Activated T-helper 1 cell treated with Interleukin-2 at 50 U/mL for 16 hours (primary cell): ENCODE data around the gene CACNB2.

ENCODE experiments used
- DNase-seq: peaks from one replicate; pipeline ENCODE4 v3.0.0-alpha.2; 2020; ENCODE audit warnings: low read depth

The CACNB2 gene

DNA sequence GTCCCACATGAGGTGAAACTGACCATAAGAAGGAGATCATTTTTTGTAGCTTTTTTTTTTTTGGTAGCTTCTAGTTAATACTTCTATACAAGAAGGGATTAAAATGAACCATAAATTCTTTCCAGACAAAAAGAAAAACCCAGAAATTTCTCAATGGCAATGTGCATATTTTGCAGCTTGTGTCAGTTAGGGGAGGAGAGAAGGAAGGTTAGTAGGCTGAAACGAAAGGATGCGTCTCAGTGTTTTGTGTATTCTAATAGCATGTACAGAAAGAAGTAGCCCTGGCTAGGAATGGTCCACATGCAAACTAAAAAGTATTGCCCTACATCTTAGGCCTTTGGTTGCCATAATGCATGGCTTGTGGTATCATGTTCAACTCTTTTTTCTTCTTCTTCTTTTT lies 90.6 kb downstream of the CACNB2 start:
- no peak for DNase-seq

DNA sequence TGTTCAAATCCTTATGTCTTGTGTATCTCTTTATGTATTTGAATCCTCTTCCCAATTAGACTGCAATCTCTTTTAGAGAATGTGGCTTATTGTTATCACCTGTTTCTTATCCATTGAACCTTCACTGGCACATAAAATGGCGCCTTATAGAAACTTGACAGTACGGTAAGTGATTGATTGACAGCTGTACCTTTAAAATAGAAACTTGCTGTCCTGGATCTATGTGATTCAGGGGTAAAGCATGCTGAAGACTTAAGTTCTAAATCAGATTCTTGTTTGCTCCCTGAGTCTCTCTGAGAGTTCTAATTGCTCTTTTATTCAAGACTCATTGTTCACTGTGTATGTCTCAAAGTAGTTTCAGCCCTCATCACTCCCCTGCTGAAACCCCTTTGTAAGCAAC lies 91.3 kb downstream of the CACNB2 start:
- DNase-seq: no peak

DNA sequence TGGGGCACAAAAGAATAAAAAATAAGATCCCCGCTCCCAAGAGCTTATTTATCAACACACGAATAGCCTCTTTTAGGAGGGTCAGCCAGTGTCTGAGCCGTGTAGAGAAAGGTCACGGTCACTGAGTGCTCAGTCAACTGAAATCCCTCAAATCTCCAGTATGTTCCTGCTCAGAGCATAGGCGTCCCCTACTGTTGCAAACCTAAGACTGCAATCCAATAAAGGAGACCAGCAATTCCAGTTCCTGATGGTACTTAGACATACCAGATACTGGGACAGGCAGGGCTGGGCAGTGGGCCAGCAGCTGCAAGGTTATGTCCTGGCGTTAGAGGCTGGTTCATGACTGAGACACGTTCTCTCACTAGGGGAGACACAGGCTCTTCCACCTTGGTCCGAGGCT lies 93.6 kb downstream of the CACNB2 start:
- no peak for DNase-seq

DNA sequence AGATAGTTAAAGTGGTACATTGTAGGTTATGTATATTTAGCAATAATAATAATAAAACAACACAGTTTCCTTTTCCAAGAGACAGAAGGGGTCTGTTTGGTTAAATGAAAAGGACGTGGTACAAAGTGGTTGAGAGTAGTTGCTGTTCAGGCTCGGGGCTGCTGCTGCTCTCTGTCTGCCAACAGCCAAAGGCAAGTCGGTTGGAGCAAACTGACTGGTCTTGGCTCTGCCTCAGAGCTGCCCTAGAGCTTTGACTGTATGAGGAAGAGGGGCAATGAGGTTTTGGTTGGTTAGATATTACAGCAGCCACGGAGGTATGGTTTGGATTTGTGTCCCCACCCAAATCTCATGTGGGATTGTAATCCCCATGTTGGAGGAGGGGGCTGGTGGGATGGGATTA lies 95.3 kb downstream of the CACNB2 start:
- DNase-seq: no peak

DNA sequence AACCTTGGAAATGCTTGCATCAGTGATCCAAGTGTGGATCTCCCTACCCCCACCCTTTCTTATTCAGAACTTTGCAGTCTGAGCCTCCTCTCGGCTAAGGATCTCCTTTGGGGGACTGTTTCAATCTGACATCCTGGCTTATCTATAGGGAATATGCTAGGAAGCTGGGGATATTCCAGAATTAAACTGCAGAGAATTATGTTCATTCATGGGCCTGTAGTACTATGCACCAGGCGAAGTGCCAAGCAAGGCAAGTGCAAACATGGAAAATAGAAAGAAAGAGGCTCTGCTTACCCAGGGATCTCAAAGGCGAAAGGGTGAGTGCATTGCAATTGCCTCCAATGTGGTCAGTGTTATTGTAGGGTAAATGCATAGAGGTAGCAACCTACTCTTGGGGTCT lies 96.5 kb downstream of the CACNB2 start:
- no peak for DNase-seq

DNA sequence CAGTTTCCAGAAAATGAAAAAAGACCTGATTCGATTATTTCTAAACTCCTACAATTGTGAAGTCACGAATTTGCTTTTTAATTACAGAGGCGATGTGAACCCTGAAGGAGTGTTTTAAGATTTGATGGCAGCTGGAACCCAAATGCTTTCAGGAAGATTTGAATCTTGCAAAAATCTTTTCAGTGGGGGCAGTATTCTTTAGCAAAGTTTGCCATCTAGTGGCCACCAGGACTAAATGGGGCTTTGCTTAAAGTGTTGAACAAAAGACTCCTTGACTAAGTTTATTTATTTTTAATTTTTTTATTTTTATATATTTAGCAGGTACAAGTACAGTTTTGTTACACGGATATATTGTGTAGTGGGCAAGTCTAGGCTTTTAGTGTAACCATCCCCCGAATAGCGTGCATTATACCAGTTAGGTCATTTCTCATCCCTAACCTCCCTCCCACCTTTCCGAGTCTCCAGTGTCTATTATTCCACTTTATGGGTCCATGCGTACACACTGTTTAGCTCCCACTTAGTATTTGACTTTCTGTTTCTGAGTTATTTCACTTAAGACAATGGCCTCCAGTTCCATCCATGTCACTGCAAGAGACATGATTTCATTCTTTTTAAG lies 98.8 kb downstream of the CACNB2 start:
- no peak for DNase-seq

DNA sequence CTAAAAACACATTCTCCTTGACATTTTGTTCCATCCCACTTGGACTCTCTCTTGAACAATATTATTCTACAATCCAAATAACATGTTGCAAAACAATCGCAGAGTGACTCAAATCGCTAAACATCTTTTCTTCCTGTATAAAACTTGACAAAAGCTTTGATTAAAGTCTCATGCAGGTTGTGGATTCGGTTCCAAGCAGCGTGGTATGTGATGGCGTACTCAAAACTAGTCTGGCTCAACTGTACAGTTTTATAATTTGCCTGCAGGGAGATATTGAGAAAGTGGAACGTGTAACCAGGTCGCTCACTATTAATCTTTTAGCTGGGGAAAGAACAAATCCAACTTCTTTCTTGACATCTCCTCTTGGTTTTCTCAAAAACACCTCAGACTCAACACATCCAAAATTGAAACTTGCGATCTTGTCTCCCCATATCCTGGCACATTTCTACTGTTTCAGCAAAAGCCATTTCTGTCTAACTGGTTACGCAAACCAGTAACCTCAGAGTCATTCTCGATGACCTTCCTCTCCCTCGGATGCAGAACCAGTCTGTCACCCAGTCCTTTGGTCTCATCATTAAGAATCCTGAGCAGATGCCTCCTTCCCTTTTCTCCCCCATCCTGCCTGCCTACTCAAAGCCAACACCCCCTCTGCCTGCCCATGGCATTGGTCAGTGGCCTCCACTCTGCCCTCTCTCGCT lies 100.1 kb downstream of the CACNB2 start:
- DNase-seq: no peak

DNA sequence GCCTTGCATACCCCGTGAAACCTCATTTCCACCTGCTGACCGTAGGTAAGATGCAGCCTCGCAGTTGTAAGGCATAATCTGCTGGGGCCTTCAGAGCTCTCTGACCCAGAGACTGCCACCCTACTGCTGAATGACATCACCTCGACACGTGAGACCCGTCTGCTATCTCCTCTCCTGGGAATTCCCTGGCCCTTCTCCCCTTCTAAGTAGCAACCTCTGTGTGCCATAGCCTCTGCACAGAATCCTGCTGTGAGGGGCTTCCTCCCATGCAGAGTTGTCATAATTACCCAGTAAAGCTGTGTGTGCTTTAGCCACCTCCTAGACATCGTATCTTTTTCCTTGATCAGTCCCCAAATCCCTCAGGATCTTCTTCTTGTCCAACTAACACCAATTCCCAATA lies 106.7 kb downstream of the CACNB2 start:
- no peak for DNase-seq

DNA sequence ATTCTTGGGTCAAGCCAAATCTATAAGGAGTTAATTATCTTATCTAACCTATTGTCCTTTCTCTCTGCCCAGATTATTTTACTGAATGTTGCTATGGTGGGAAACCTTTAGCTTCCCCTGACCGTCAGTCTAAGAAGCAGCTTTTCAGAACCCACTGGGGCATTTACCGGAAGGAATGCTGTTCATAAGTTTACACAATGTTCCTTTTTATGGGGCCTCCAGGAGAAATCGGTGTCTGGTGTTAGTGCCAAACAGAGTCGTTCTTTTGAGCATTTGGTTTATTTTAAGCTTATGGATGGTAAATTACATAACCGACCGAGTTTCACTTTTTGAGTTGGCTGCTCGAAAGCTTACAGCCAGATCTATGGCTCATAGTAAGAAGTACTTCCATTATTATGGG lies 111.9 kb downstream of the CACNB2 start:
- DNase-seq: no peak

DNA sequence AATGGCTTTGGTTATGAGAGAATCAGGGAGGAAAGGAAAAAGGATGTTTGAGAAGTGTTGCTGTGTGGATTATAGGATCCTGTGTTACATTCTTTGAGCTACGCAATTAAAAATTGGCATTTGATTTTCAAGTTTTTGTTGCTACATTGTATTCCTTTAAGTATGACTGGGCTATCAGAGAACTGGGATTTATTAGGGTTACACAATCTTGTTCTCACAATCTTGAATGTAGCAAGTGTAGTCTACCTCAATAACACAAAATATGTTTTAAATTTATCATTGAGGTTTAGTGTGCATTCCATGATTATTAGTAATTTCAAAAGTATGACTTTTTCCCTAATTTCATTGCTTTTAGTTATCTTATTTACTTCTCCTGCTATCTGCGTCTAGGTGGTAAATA lies 113.9 kb downstream of the CACNB2 start:
- no peak for DNase-seq

DNA sequence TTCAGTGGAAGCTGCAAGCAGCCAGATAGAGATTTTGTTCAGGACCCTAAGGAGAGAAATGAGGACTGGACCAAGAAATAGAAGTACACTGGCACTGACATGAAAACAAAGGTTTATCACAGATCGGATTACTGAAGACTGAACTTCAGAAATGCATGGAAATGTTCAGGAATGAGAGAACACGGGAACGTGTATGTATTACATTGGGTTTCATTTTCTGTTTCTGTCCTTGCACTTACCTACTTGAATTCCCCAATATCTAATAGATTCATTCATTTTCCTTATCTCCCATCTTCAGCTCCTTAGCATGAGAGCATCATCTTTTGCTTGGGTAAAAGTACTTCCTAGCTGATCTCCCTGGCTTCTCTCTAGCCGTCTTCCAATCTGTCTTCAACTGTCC lies 114.5 kb downstream of the CACNB2 start:
- DNase-seq: no peak

DNA sequence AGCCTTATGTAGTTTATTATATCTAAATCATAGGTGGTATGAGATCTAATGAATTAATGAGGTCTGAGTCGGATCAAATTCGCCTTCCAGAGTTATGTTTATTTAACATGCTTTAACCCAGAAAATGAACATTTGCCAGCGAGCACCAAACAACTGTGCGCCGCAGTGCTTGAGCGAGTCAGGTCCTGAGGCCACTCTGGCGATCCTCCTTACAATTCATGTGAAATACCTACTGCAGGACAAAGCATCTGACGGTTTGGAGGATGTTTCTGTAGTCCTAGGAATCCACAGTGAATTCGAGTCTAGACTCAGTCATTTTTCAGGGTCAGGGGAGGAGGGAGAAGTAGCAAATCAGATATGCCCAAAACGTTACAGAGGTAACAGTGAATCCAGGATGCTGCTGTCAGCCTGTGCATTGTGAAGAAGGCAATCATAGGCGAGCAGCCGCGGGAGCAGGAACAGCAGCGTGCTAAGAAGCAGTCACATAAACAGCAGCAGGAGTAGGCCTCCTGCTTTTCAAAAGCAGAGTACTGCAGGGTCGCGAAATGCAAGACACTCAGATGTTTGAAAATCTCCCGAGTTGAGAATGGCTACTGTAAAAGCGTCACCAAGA lies 120.2 kb downstream of the CACNB2 start:
- no peak for DNase-seq

DNA sequence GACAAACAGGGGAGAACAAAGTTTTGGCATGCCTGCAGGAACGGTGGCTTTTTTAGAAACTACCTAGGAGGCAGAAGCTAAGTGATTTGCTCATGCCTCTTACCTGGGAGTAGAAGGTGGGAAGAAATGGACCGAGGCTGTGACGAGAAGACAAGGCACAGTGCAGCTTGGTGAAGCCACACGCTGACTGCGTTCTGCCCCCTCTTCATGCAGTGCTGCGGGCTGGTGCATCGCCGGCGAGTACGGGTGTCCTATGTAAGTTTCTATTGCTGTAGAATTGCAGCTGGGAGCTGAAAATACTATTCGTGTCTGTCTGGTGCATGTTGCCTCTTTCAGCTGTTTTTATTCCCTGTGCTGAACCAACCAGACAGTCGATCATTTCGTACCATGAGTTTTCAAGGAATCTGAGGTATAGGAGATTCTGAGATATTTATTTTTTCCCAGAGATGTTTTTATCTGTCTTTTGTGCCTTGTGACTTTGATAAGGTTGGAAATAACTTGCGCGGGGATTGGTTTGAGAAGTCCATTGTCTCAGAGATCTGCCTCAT lies 120.9 kb downstream of the CACNB2 start:
- no peak for DNase-seq

DNA sequence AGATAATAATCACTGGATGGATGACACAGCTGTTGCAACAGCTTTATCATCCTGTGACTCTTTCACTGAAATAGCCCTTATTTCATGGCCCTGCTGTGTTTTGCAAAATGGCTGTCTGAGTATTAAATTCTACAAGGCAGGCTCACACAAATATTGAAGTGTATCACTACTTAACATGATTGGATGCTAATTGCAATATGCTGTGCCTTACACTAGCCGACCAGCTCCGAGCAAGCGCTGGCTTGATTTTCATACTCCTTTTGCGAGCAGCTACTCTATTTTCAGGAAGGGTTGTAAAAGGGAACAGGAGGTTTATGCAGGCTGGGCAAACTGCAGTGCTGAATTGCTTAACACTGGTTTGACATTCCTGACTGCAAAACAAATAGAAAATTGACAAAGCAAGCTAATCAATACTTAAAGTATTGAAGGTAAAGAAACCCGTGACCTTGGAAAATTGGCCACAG lies 121.6 kb downstream of the CACNB2 start:
- DNase-seq: no peak

DNA sequence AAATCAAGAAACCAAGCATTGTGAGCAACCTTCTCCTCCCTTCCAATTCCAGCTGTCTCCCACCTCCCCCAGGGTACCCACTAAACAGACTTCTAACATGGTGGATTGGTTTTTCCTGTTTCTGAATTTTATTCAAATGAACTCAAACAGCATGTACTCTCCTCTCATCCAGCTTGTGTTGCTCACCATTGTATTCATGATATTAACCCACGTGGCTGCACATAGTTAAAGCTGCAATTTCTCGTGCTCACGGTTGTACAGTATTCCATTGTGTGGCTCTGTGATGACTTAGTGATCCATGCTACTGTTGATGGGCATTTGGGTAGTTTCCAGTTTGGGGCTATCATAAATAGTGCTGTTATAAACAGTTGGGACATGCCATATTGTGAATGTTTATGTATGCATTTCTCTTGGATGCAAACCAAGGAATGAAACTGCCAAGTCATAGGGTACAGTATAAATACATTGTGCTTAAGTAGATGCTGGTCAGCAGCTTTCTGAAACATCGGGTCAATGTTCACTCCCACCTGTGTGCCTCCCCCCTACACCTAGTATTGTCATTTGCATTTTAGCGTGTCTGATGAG lies 124.3 kb downstream of the CACNB2 start:
- no peak for DNase-seq

DNA sequence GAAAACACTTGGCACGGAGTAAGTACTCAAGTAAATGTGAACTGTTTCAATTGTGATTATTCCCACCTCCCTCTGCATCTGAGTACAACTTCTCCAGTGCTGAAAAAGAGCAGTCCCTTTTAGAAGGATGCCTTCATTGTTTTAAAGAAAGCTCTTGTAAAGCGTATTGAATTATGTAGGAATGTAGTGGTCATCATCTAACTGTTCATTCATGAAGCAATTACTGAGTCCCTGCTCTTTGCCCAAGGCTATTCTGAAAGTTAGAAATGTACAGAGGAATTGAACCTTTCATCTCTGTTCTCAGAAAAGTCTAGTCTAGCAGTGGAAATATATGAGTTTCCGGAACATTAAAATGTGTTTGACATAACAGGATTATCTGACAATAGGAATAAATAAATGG lies 127.8 kb downstream of the CACNB2 start:
- DNase-seq: no peak

DNA sequence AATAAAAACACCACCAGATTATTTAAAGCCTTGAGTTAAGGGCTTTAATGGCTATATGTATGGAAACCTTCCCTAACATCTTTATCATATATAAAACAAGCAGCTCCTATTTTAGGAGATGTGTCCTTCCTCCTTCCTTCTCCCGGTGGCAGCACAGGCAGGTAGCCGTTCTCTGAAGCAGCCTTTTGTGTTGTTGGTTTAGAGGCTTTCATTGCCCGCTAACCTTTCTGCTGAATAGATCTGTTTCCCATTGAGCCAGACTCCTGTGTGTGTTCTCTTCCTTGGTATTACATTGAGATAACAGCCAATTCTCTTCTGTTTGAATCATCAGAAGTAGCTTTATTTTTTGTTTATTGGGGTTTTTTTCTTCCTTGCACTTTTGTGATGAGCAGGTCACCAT lies 131.3 kb downstream of the CACNB2 start:
- DNase-seq: no peak

DNA sequence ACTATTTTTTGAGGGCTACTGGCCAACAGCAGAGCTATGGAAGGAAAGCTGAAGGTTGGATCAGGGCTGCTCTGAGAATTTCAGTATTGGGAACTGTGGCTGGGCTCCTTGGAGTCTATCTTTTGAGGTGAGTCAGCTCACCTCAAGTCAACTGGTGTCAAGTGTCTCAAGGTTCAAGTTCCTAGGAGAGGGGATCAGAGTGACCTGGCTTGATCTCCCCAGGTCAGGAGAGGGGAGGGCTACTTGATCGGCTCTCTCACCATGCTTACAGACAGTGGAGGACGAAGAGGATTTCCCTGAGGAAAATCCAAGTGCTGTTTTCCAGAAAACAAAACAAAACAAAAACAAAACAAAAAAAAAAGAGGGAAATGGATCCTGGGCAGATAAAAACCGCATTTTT lies 132.8 kb downstream of the CACNB2 start:
- DNase-seq: no peak

DNA sequence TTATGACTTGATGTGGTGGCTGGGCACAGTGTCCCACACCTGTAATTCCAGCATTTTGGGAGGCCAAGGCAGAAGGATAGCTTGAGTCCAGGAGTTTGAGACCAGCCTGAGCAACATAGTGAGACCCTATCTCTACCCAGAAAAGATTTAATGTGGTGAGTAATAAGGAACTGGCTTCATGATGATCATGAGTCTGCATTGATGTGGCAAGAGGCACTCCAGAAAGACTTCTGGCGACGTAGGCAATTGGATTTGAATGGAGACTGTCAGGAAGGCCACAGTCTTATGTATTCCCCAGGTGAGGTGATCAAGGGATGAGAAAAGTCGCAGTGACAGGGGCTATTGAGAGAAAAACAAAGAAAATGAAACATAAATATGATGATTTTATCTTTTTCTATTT lies 138.0 kb downstream of the CACNB2 start:
- no peak for DNase-seq

DNA sequence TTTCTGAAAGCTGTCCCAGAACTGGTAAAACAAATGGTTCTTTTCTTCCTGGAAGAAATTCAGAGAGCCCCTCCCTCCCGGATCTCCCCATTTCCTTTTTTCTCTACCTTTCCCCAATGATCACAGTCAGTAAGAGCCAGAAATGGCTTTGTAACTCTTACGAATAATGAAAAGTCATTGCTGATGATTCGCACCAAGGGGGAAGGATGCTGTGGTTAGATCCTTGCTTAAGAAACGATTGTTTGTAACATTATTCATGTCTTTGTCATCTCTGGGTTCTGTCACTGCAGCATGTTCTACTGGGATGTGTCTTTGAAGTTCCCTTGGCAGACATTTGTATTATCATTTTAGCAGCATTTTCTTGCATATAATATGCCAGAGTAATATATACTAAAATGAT lies 138.9 kb downstream of the CACNB2 start:
- no peak for DNase-seq

DNA sequence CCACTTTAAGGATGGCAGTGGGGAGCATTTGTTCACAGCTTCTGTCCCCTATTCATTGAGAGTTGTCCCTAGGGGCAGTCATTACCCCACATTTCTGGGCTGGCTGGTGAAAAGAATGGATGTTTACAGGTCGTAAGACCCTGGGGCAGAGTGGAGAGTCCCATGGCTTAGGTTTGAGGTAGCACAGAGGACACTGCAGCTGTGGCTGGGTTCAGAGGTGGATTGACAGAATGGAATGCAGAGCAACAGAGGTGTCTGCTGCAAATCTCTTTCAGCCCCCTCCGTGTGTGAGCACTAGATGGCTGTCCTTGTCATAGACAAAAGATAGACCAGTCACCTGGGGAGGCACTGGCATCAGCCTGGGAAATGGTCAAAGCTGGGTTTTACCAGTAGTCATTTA lies 141.9 kb downstream of the CACNB2 start:
- DNase-seq: no peak

DNA sequence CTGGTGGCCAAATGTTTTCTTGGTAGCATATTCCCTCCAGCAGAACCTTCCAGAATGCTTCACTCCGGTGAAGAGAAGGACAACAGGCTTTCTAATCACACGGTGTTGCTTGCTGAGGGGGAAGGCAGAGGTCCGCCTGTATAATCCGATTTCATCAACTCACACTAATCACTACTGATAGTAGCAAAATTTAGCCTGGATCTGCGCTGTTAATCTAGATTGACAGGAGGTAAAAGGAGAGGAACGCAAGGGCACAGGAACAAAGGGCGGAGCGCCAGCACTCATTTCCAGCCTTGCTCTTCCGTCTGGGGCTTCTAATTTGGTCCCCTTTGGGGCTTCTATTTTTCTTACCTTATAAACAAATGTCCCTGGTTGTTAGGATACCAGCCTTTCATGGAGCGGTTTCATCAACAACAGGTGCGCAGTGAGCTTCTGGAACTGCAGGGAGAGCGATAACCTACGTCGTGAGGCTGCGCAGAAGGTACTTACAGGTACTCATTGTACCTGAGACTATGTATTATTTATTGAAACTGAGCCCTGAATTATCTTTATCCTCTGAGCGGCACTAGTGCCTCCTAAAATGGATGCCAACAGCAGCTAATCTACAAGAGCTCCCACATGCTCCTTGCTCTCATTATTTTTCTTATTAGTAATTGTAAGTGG lies 150.6 kb downstream of the CACNB2 start:
- no peak for DNase-seq
